HG03442 (cell line): Measurements from ENCODE around the gene FBF1.
"Not testable (repeated sequence)": the region's sequence is repeated elsewhere in the genome, so short reads cannot be mapped to it uniquely, and the experiment has no call there.

Experiments
- ATAC-seq: cut with Tn5 transposase; IDR thresholded peaks from one replicate; pipeline ENCODE4 v1.9.1; 2021; ENCODE audit warnings: mild to moderate bottlenecking, moderate library complexity; ENCODE audit not compliant: unreplicated experiment

The FBF1 gene

GRCh38 chr17:75876938-75877751 is 63.7 kb downstream of the FBF1 start:
- ATAC-seq, result peak; percentile 8

GRCh38 chr17:75876190-75876937 is 64.5 kb downstream of the FBF1 start:
- ATAC-seq, result no peak

- ATAC-seq, result no peak
Observed at GRCh38 chr17:75875940-75876189, 65.0 kb downstream of the FBF1 start.

- ATAC-seq, result no peak
Observed at GRCh38 chr17:75875182-75875939, 65.5 kb downstream of the FBF1 start.

- ATAC-seq, result no peak
Observed at GRCh38 chr17:75874323-75875181, 66.3 kb downstream of the FBF1 start.

GRCh38 chr17:75873587-75874322 is 67.1 kb downstream of the FBF1 start:
- no peak for ATAC-seq

- ATAC-seq, result no peak
Observed at GRCh38 chr17:75872434-75873351, 68.1 kb downstream of the FBF1 start.

GRCh38 chr17:75870228-75870627 is 70.6 kb downstream of the FBF1 start:
- ATAC-seq, result not testable (repeated sequence)

GRCh38 chr17:75869282-75870141 is 71.3 kb downstream of the FBF1 start:
- no peak for ATAC-seq

- ATAC-seq, result not testable (repeated sequence)
Observed at GRCh38 chr17:75868730-75869281, 72.0 kb downstream of the FBF1 start.

- ATAC-seq, result not testable (repeated sequence)
Observed at GRCh38 chr17:75865404-75866188, 75.2 kb downstream of the FBF1 start.

- peak; percentile 15 for ATAC-seq
Observed at GRCh38 chr17:75864887-75865286, 76.0 kb downstream of the FBF1 start.

- peak; percentile 72 for ATAC-seq
Observed at GRCh38 chr17:75864448-75864871, 76.4 kb downstream of the FBF1 start.

GRCh38 chr17:75861927-75862317 is 78.9 kb downstream of the FBF1 start:
- ATAC-seq, result no peak
